ENCODE results near the gene RPS2.
"Not testable (repeated sequence)": the region's sequence is repeated elsewhere in the genome, so short reads cannot be mapped to it uniquely, and the experiment has no call there.

Gene RPS2

GRCh38 chr16:1923299-1924034, 41.2 kb downstream of the RPS2 start:
- in situ Hi-C loops (cut with HindIII; ENCODE audit: low sequenced_read_pairs) = no loop called here

- in situ Hi-C loops (cut with HindIII; ENCODE audit: low sequenced_read_pairs) = no loop called here
These were observed 42.3 kb downstream of the RPS2 start for GRCh38 chr16:1922357-1922756.

- in situ Hi-C loops (cut with HindIII; ENCODE audit: low sequenced_read_pairs) = no loop called here
These were observed 43.9 kb downstream of the RPS2 start for GRCh38 chr16:1920727-1921171.

GRCh38 chr16:1920122-1920521, 44.5 kb downstream of the RPS2 start:
- in situ Hi-C loops (cut with HindIII; ENCODE audit: low sequenced_read_pairs) = not testable (repeated sequence)

- in situ Hi-C loops (cut with HindIII; ENCODE audit: low sequenced_read_pairs) = loop anchor here (5.0 kb wide), 1 partner anchor 67 kb away; no protein-coding TSS in a partner anchor
These were observed 45.2 kb downstream of the RPS2 start for GRCh38 chr16:1919327-1919998.

- in situ Hi-C loops (cut with HindIII; ENCODE audit: low sequenced_read_pairs) = loop anchor here (5.0 kb wide), 1 partner anchor 66 kb away; no protein-coding TSS in a partner anchor
These were observed 46.0 kb downstream of the RPS2 start, which contains the start of gene HS3ST6 for GRCh38 chr16:1918351-1919326. TSS of gene HS3ST6 (minus strand) at chr16:1918415. CDS start at chr16:1918323, 92 bp downstream.

GRCh38 chr16:1917665-1918350, 46.8 kb downstream of the RPS2 start:
- in situ Hi-C loops (cut with HindIII; ENCODE audit: low sequenced_read_pairs) = loop anchor here (5.0 kb wide), 1 partner anchor 66 kb away; no protein-coding TSS in a partner anchor

- in situ Hi-C loops (cut with HindIII; ENCODE audit: low sequenced_read_pairs) = loop anchor here (5.0 kb wide), 1 partner anchor 65 kb away; no protein-coding TSS in a partner anchor
These were observed 47.5 kb downstream of the RPS2 start for GRCh38 chr16:1917056-1917664.

- in situ Hi-C loops (cut with HindIII; ENCODE audit: low sequenced_read_pairs) = loop anchor here (5.0 kb wide), 1 partner anchor 64 kb away; no protein-coding TSS in a partner anchor
These were observed 48.0 kb downstream of the RPS2 start for GRCh38 chr16:1916640-1916990.

- in situ Hi-C loops (cut with HindIII; ENCODE audit: low sequenced_read_pairs) = loop anchor here (5.0 kb wide), 1 partner anchor 64 kb away; no protein-coding TSS in a partner anchor
These were observed 48.6 kb downstream of the RPS2 start for GRCh38 chr16:1915732-1916639.

GRCh38 chr16:1914988-1915387, 49.6 kb downstream of the RPS2 start:
- in situ Hi-C loops (cut with HindIII; ENCODE audit: low sequenced_read_pairs) = loop anchor here (5.0 kb wide), 1 partner anchor 63 kb away; no protein-coding TSS in a partner anchor

- in situ Hi-C loops (cut with HindIII; ENCODE audit: low sequenced_read_pairs) = no loop called here
These were observed 50.5 kb downstream of the RPS2 start for GRCh38 chr16:1914084-1914608.

- in situ Hi-C loops (cut with HindIII; ENCODE audit: low sequenced_read_pairs) = no loop called here
These were observed 51.1 kb downstream of the RPS2 start for GRCh38 chr16:1913327-1914083.

- in situ Hi-C loops (cut with HindIII; ENCODE audit: low sequenced_read_pairs) = no loop called here
These were observed 52.4 kb downstream of the RPS2 start for GRCh38 chr16:1912215-1912543.
